Brain microvascular endothelial cell (primary cell): ENCODE measurements around the gene MICAL2.

Experiments used
- DNase-seq: peaks from one replicate; pipeline ENCODE4 v3.0.0-alpha.2; 2020
- H3K27ac ChIP-seq: fragments of 250-450 bp; sonication (Bioruptor Pico); 2 replicates; pipeline ENCODE4 v1.5.1; 2020; ENCODE audit warnings: mild to moderate bottlenecking, moderate library complexity
- H3K27me3 ChIP-seq: fragments of 250-450 bp; sonication (Bioruptor Pico); replicated peaks from 2 replicates; pipeline ENCODE4 v1.5.1; 2020; ENCODE audit warnings: mild to moderate bottlenecking
- H3K36me3 ChIP-seq: fragments of 250-450 bp; sonication (Bioruptor Pico); replicated peaks from 2 replicates; pipeline ENCODE4 v1.5.1; 2020; ENCODE audit warnings: mild to moderate bottlenecking
- H3K4me3 ChIP-seq: 2 replicates; pipeline ENCODE4 v1.5.1; 2011; ENCODE audit warnings: low read depth, mild to moderate bottlenecking, control low read depth, low read length, moderate library complexity
- in situ Hi-C: cut with HindIII; loops from 2 replicates; pipeline ENCODE4 v1.10.0; 2017; ENCODE audit warnings: low sequenced_read_pairs, low pct_ligation_motif_present
- TF ChIP-seq, protein P1 (sequence below): IDR thresholded peaks from 2 replicates; pipeline ENCODE4 v1.5.1; 2011; ENCODE audit warnings: low read depth, mild to moderate bottlenecking, moderate library complexity, low read length, control low read depth, inconsistent platforms; ENCODE audit errors: missing control alignments

MICAL2 gene

DNA sequence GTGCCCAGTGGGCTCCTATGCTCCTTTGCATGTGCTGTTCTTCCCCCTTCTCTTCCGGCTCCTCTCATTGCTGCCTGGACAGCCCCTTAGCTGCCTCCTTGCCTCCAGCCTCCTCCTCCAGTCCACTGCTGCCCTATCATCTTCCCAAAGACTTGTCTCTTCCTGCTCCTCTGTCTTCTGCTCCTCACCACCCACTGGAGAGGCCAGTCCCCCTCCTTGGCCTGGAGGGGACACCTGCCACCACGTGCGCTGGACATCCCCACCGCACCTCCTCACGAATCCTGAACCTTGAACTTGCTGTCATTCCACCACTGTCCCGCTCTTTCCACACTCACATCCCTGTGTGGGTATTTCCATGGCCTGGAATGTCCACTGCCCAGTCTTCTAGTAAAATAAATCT, 49.8 kb downstream of the MICAL2 start:
- in situ Hi-C loops, result no loop called here
- H3K27ac ChIP-seq, result peak overlapping the region; percentile 95
- TF ChIP-seq, protein P1, sequence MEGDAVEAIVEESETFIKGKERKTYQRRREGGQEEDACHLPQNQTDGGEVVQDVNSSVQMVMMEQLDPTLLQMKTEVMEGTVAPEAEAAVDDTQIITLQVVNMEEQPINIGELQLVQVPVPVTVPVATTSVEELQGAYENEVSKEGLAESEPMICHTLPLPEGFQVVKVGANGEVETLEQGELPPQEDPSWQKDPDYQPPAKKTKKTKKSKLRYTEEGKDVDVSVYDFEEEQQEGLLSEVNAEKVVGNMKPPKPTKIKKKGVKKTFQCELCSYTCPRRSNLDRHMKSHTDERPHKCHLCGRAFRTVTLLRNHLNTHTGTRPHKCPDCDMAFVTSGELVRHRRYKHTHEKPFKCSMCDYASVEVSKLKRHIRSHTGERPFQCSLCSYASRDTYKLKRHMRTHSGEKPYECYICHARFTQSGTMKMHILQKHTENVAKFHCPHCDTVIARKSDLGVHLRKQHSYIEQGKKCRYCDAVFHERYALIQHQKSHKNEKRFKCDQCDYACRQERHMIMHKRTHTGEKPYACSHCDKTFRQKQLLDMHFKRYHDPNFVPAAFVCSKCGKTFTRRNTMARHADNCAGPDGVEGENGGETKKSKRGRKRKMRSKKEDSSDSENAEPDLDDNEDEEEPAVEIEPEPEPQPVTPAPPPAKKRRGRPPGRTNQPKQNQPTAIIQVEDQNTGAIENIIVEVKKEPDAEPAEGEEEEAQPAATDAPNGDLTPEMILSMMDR, result no peak
- no peak overlapping the region for H3K4me3 ChIP-seq
- no peak for DNase-seq
- peaks cover 77% of the 10 kb centered on the region for H3K36me3 ChIP-seq
- H3K27me3 ChIP-seq, result no peaks in the 10 kb centered on the region

DNA sequence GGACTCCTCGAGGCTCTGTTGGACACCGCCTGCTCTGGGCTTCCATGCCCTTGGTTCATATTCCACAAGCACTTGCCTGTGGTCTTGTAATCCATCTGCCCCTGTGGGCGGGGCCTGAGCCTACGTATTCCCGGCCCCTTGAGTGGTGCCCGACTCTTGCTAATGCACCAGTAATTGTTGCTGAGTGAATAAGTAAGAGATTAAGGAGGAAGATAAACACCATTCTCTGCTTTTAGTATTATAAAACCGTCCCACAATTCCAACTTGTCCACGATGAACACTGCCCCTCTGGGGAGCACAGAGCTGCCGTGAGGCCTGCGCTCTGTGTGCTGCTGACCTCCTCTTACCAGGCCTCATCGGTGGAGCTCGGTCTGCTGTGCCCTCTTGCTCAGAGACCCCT, 50.3 kb downstream of the MICAL2 start:
- no peaks in the 10 kb centered on the region for H3K27me3 ChIP-seq
- no peak for DNase-seq
- no peak overlapping the region for H3K4me3 ChIP-seq
- in situ Hi-C loops, result no loop called here
- H3K36me3 ChIP-seq, result peaks cover 77% of the 10 kb centered on the region
- peak overlapping the region; percentile 95 for H3K27ac ChIP-seq
- TF ChIP-seq, protein P1, result no peak

DNA sequence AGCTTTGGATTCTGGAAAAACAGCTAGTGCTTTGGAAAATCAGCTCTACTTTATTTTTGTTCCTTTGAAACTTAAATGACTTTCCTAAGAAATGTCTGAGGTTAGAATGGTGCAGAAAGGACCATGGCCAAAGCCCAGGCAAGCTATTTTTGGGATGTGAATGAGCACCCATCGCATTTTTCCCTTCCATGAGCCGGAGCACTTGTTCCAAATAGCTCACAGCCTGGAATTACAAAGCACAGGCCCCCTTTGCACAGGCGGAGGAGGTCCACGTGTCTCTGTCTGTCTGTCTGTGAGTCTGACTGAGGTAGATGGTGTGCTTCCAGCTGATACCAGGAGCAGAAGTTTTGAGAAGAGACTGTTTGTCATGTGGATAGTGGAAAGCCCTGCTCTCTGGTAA, 50.7 kb downstream of the MICAL2 start:
- TF ChIP-seq, protein P1, result no peak
- Histone ChIP-seq H3K27me3 (no peaks in the 10 kb centered on the region), H3K36me3 (peaks cover 77% of the 10 kb centered on the region), H3K4me3 (no peak overlapping the region), H3K27ac (peak overlapping the region; percentile 95)
- in situ Hi-C loops, result no loop called here
- DNase-seq, result no peak

DNA sequence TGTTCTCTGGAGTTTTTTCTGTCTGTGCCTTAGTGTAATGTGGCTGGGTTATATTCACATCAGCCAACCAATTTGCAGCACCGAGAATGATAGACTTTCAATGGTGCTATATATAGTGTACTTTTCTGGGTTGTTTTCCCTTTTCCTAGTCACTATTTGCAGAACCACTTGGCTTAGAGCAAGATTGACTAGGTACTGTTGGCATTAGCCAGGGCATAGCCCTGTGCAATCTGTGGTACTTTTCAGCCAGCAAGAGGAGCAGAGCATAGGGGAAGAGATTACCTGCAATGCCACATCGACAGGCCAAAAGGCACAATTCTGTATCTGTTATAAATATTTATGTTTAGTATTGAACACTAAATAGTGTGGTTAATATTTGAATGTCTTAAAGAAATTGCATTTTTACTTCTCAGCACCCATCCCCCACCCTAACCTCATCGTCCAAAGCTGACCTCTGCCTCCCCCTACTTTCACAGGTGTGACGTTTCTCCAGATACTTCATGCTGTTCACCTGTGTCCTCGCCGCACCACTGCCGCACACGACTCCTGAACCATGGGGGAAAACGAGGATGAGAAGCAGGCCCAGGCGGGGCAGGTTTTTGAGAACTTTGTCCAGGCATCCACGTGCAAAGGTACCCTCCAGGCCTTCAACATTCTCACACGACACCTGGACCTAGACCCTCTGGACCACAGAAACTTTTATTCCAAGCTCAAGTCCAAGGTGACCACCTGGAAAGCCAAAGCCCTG, 51.4 kb downstream of the MICAL2 start:
- TF ChIP-seq, protein P1, result no peak
- peak overlapping the region; percentile 95 for H3K27ac ChIP-seq
- H3K4me3 ChIP-seq, result no peak overlapping the region
- H3K27me3 ChIP-seq, result no peaks in the 10 kb centered on the region
- DNase-seq, result no peak
- in situ Hi-C loops, result no loop called here
- H3K36me3 ChIP-seq, result peaks cover 75% of the 10 kb centered on the region

DNA sequence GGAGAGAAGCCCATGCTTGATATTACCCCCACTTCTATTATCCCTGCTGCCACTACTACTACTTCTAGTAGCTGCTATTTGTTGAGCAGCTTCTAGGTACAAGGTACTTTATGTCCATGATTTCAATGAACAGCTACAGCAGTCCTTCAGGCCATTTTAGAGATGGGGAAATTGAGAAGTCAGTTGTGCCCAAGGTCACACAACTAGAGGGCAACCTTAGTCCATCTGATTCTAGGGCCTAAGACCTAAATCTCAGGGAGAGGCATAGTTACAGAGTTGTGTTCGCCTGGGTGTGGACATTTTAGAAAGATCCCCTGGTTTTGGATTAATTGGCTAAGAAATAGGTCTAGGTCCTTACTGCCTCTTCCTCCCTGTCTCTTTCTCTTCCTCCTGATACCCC, 52.3 kb downstream of the MICAL2 start:
- in situ Hi-C loops, result no loop called here
- Histone ChIP-seq H3K4me3 (no peak overlapping the region), H3K27ac (peak overlapping the region; percentile 95), H3K27me3 (no peaks in the 10 kb centered on the region), H3K36me3 (peaks cover 74% of the 10 kb centered on the region)
- TF ChIP-seq, protein P1, result no peak
- no peak for DNase-seq
